HG02981 (cell line): ENCODE measurements around the gene DENND2D.

Experiments used
- ATAC-seq: cut with Tn5 transposase; IDR thresholded peaks from one replicate; pipeline ENCODE4 v1.9.1; 2021; ENCODE audit warnings: mild to moderate bottlenecking, moderate library complexity; ENCODE audit not compliant: unreplicated experiment

Gene DENND2D

GRCh38 chr1:111199881-111200801 is at the start of gene DENND2D:
Gene DENND2D (minus strand): TSS chr1:111200646. CDS start chr1:111200459, 187 bp downstream.
- ATAC-seq, result no peak

- ATAC-seq, result no peak
These were observed 49.5 kb upstream of the DENND2D start for GRCh38 chr1:111249960-111250359.

- no peak for ATAC-seq
These were observed 46.8 kb upstream of the DENND2D start for GRCh38 chr1:111247125-111247838.

GRCh38 chr1:111242805-111243523 is 42.5 kb upstream of the DENND2D start:
- ATAC-seq, result no peak

GRCh38 chr1:111241797-111242196 is 41.4 kb upstream of the DENND2D start:
- ATAC-seq, result no peak

GRCh38 chr1:111238056-111238795 is 37.8 kb upstream of the DENND2D start:
- ATAC-seq, result no peak

GRCh38 chr1:111236806-111237205 is 36.4 kb upstream of the DENND2D start:
- ATAC-seq, result no peak

- ATAC-seq, result no peak
These were observed 35.9 kb upstream of the DENND2D start for GRCh38 chr1:111236379-111236778.

GRCh38 chr1:111234866-111235265 is 34.4 kb upstream of the DENND2D start:
- no peak for ATAC-seq

GRCh38 chr1:111234258-111234657 is 33.8 kb upstream of the DENND2D start:
- no peak for ATAC-seq

- no peak for ATAC-seq
These were observed 31.7 kb upstream of the DENND2D start for GRCh38 chr1:111232134-111232533.

GRCh38 chr1:111228748-111229126 is 28.3 kb upstream of the DENND2D start:
- ATAC-seq, result no peak

GRCh38 chr1:111227851-111228747 is 27.7 kb upstream of the DENND2D start:
- ATAC-seq, result no peak

GRCh38 chr1:111227434-111227833 is 27.0 kb upstream of the DENND2D start, which contains the start of gene CHI3L2:
Gene CHI3L2 (plus strand): TSS chr1:111227713. CDS start chr1:111227730, 17 bp downstream.
- ATAC-seq, result no peak

- ATAC-seq, result no peak
These were observed 25.4 kb upstream of the DENND2D start for GRCh38 chr1:111225717-111226400.

- no peak for ATAC-seq
These were observed 24.6 kb upstream of the DENND2D start for GRCh38 chr1:111225091-111225490.

GRCh38 chr1:111223126-111223685 is 22.8 kb upstream of the DENND2D start:
- no peak for ATAC-seq

- ATAC-seq, result peak; percentile 24
These were observed 22.1 kb upstream of the DENND2D start for GRCh38 chr1:111222308-111223125.
